Measurements from ENCODE around the gene CD28. TPM values are rescaled to one million over a fixed set of nuclear protein-coding genes. Genes with fewer than 3 reads are reported as not detected.
A peak's percentile ranks its signal among the peaks of the same experiment; 100 is the strongest.

Gene CD28
- total RNA-seq, 5 donors from 2014 or later (not counting 1 experiment from before 2014, with no cell fraction given), result 112 to 154 (median 151) TPM

DNA sequence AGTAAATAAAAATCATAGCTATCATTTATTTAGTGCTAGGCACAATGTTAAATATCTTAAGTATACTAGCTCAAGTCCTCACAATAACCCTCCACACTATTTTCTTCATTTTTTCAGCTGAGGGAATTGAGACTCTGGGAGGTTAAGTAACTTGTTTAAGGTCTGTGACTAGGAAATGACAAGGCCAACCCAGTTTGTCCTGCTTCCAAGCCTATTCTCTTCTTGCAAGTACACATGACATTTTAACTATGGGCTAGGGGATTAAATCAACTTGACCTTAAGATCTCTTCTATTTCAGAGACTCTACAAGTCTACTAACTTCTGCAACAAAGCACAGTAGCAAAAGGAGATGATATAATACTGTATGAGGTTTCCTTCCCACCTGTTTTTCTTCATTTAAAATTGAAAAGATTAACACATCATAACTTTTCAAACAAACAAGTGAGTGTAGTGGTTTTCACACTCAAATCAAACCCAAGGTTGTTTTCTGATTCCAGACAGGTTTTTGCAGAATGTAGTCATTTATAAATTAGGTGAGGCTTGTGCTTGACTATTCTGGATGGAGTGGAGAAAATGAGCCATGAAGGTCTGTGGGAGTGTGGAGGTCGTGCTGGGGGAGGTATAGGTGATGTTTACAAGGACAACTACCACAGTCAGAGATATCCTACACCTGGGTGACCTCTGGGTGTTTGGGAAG, 57.0 kb downstream of the CD28 start:
- CTCF ChIA-PET, result no interaction called here
- POLR2A ChIA-PET, result no interaction called here
- ATAC-seq (replicated peaks in 1 of 4) (peak; percentile 28 to 59 (median 36)), DNase-seq (peak in 1 of 35 experiments; percentile 17)
- Mint-ChIP-seq H3K4me3 (peak overlapping the region; percentile 2 to 47 (median 28)), H3K4me1 (peaks cover 76 to 83% (median 80%) of the 10 kb centered on the region in 3 donors), H3K27ac (peak overlapping the region; percentile 93 to 95), H3K27me3 (no peaks in the 10 kb centered on the region), H3K36me3 (peaks cover 52% of the 10 kb centered on the region), H3K9me3 (peaks cover 0 to 5% (median 0%) of the 10 kb centered on the region in 3 donors)
- Histone ChIP-seq H3K4me1 (ENCODE audit: control insufficient read depth in 1 of 2, extremely low read depth in 1 of 2, insufficient read depth in 2 of 2, low read length in 2 of 2) (peaks cover 23 to 39% of the 10 kb centered on the region in 2 experiments), H3K4me3 (ENCODE audit: control insufficient read depth in 1 of 2, extremely low read depth in 1 of 2, low read length in 1 of 2) (no peak overlapping the region), H3K27ac (ENCODE audit: low read length) (peak overlapping the region; percentile 68), H3K27me3 (replicated peaks in 1 of 2; ENCODE audit: control insufficient read depth in 2 of 2, extremely low read depth in 1 of 2, insufficient read depth in 2 of 2, low read length in 1 of 2) (no peaks in the 10 kb centered on the region), H3K9me3 (no peaks in the 10 kb centered on the region), H3K36me3 (ENCODE audit: control insufficient read depth in 2 of 2, extremely low read depth in 1 of 2, insufficient read depth in 1 of 2, low read length in 1 of 2) (peaks cover 2 to 5% of the 10 kb centered on the region in 2 donors)
- WGBS (ENCODE audit: insufficient coverage), result no CpG with 5 or more reads among the region's 1 CpG

DNA sequence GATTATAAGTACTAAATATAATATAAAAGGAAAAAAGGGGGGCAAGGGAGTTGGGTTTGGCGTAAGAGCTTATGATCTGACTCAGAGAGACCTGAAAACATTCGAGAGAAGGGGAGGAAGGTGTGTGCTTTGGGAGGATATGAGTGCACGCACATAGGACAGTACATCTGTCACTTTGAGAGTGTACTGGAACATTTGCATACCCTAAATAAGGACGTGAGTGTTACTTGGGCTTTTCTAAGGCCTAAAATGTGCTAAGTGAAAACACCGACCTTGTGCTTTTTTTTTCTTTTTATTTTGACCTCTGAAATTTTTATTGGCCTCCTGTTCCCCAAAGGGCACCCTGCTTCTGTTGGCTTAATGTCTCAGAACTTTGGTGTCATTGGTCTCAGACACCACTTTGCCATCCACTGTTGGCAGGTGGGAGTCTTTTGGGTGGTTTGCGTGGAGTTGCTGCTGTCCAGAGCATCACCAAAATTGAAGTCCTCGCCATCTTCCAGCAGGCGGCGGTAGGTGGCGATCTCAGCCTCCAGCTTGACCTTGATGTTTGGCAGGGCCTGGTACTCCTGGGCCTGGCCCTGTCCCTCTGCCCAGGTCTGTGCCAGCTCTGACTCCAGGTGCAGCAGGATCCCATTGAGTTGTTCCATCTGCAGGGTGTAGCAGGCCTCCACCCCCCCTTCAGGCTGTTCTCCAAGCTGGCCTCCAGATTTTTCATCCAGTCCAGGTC, 57.7 kb downstream of the CD28 start:
- ATAC-seq (replicated peaks in 1 of 4), result peak; percentile 92 to 97 (median 93)
- Mint-ChIP-seq H3K27ac (peak overlapping the region; percentile 93 to 95), H3K4me3 (peak overlapping the region; percentile 2 to 47 (median 28)), H3K4me1 (peaks cover 77 to 78% (median 77%) of the 10 kb centered on the region in 3 donors), H3K9me3 (peaks cover 0 to 5% (median 0%) of the 10 kb centered on the region in 3 donors), H3K27me3 (no peaks in the 10 kb centered on the region), H3K36me3 (peaks cover 46% of the 10 kb centered on the region)
- CTCF ChIA-PET, result no interaction called here
- POLR2A ChIA-PET, result interaction anchor here (0.5 to 0.7 kb wide), 2 partner anchors 35 to 114 kb away, joined by 3 read pairs; no protein-coding TSS in a partner anchor
- WGBS (ENCODE audit: insufficient coverage), result 95% methylated on average over 5 of the region's 10 CpGs
- no peaks in the 10 kb centered on the region for H3K27me3 ChIP-seq (replicated peaks in 1 of 2; ENCODE audit: control insufficient read depth in 2 of 2, extremely low read depth in 1 of 2, insufficient read depth in 2 of 2, low read length in 1 of 2)
- DNase-seq, result peak in 8 of 35 experiments; percentile 6 to 46 (median 24)
- peaks cover 2 to 4% of the 10 kb centered on the region in 2 donors for H3K36me3 ChIP-seq (ENCODE audit: control insufficient read depth in 2 of 2, extremely low read depth in 1 of 2, insufficient read depth in 1 of 2, low read length in 1 of 2)
- no peak overlapping the region for H3K4me3 ChIP-seq (ENCODE audit: control insufficient read depth in 1 of 2, extremely low read depth in 1 of 2, low read length in 1 of 2)
- peak overlapping the region; percentile 68 for H3K27ac ChIP-seq (ENCODE audit: low read length)
- H3K9me3 ChIP-seq, result no peaks in the 10 kb centered on the region
- H3K4me1 ChIP-seq (ENCODE audit: control insufficient read depth in 1 of 2, extremely low read depth in 1 of 2, insufficient read depth in 2 of 2, low read length in 2 of 2), result peaks cover 23 to 38% of the 10 kb centered on the region in 2 experiments

DNA sequence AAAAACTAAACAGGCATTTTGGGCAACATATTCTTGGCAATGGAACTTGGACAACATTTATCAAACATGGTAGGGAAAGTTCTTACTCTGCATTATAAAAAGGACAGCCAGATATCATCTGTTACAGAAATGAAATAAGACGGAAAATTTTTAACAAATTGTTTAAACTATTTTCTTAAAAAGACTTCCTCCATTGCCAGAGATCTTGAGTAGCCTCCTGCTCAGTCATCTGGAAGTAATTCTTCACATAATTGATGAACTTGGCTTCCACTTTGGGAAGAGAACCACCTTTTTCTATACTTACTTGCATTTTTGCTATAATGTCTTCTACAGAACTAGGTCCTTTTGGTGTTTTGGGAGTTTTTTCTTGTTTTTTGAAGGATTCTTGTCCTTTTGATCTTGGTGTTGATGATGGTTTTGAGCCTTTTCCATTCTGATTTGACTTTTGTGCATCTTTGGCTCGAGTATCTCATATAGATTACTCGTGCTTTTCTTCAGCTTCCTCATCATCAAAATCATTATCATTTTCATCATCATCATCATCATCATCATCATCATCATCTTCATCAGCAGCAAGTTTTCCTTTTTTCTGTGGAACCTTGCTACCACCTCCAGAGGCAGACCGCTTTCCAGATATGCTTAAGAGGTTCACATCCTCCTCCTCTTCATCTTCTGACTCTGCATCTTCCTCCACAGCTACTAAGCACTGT, 66.2 kb downstream of the CD28 start:
- 88% methylated on average over 2 of the region's 4 CpGs for WGBS (ENCODE audit: insufficient coverage)
- H3K36me3 ChIP-seq (ENCODE audit: control insufficient read depth in 2 of 2, extremely low read depth in 1 of 2, insufficient read depth in 1 of 2, low read length in 1 of 2), result no peaks in the 10 kb centered on the region
- no peaks in the 10 kb centered on the region for H3K27me3 Mint-ChIP-seq
- no peaks in the 10 kb centered on the region for H3K9me3 ChIP-seq
- peaks cover 0 to 5% of the 10 kb centered on the region in 2 experiments for H3K4me1 ChIP-seq (ENCODE audit: control insufficient read depth in 1 of 2, extremely low read depth in 1 of 2, insufficient read depth in 2 of 2, low read length in 2 of 2)
- H3K4me3 Mint-ChIP-seq, result no peak overlapping the region
- peaks cover 42% of the 10 kb centered on the region for H3K36me3 Mint-ChIP-seq
- no peaks in the 10 kb centered on the region for H3K27me3 ChIP-seq (replicated peaks in 1 of 2; ENCODE audit: control insufficient read depth in 2 of 2, extremely low read depth in 1 of 2, insufficient read depth in 2 of 2, low read length in 1 of 2)
- H3K27ac ChIP-seq (ENCODE audit: low read length), result no peak overlapping the region
- no peak for DNase-seq
- no peak for ATAC-seq (replicated peaks in 1 of 4)
- no peak overlapping the region for H3K27ac Mint-ChIP-seq
- no peak overlapping the region for H3K4me3 ChIP-seq (ENCODE audit: control insufficient read depth in 1 of 2, extremely low read depth in 1 of 2, low read length in 1 of 2)
- ChIA-PET POLR2A (no interaction called here), CTCF (no interaction called here)
- peaks cover 0 to 2% (median 0%) of the 10 kb centered on the region in 3 donors for H3K9me3 Mint-ChIP-seq
- H3K4me1 Mint-ChIP-seq, result peaks cover 8 to 39% (median 18%) of the 10 kb centered on the region in 3 donors

DNA sequence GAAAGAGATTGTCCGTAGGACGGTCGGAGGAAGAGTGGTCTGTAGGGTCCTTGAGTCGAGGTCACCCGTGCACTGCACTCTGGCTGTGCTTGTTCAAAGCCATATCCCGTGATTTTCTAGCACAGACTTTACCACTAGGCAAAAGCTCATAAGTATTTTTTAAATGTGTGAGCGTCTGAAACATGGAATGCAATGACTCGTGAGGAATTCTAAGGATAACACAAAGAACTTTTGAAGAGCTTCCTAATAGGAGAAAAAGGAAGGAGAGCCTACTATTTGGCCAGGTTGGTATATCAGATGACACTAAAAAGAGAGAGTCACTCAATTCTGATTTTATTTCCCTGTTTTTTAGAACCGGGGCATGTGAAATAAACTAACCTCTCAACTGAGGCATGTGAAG, 68.3 kb downstream of the CD28 start:
- H3K27me3 Mint-ChIP-seq, result no peaks in the 10 kb centered on the region
- DNase-seq (no peak), ATAC-seq (replicated peaks in 1 of 4) (no peak)
- ChIA-PET CTCF (no interaction called here), POLR2A (no interaction called here)
- H3K27ac ChIP-seq (ENCODE audit: low read length), result no peak overlapping the region
- H3K4me1 Mint-ChIP-seq, result peaks cover 13 to 41% (median 19%) of the 10 kb centered on the region in 3 donors
- whole genome bisulfite sequencing (ENCODE audit: insufficient coverage), result 86% methylated on average over 7 of the region's 9 CpGs
- peaks cover 0 to 2% (median 0%) of the 10 kb centered on the region in 3 donors for H3K9me3 Mint-ChIP-seq
- H3K27me3 ChIP-seq (replicated peaks in 1 of 2; ENCODE audit: control insufficient read depth in 2 of 2, extremely low read depth in 1 of 2, insufficient read depth in 2 of 2, low read length in 1 of 2), result no peaks in the 10 kb centered on the region
- no peak overlapping the region for H3K27ac Mint-ChIP-seq
- H3K36me3 Mint-ChIP-seq, result peaks cover 30% of the 10 kb centered on the region
- H3K9me3 ChIP-seq, result no peaks in the 10 kb centered on the region
- H3K36me3 ChIP-seq (ENCODE audit: control insufficient read depth in 2 of 2, extremely low read depth in 1 of 2, insufficient read depth in 1 of 2, low read length in 1 of 2), result no peaks in the 10 kb centered on the region
- H3K4me1 ChIP-seq (ENCODE audit: control insufficient read depth in 1 of 2, extremely low read depth in 1 of 2, insufficient read depth in 2 of 2, low read length in 2 of 2), result peaks cover 5 to 7% of the 10 kb centered on the region in 2 experiments
- H3K4me3 ChIP-seq (ENCODE audit: control insufficient read depth in 1 of 2, extremely low read depth in 1 of 2, low read length in 1 of 2), result no peak overlapping the region
- H3K4me3 Mint-ChIP-seq, result no peak overlapping the region

- POLR2A ChIA-PET, result no interaction called here
- Histone ChIP-seq H3K27me3 (replicated peaks in 1 of 2; ENCODE audit: control insufficient read depth in 2 of 2, extremely low read depth in 1 of 2, insufficient read depth in 2 of 2, low read length in 1 of 2) (no peaks in the 10 kb centered on the region), H3K4me1 (ENCODE audit: control insufficient read depth in 1 of 2, extremely low read depth in 1 of 2, insufficient read depth in 2 of 2, low read length in 2 of 2) (peaks cover 7 to 10% of the 10 kb centered on the region in 2 experiments), H3K4me3 (ENCODE audit: control insufficient read depth in 1 of 2, extremely low read depth in 1 of 2, low read length in 1 of 2) (no peak overlapping the region), H3K27ac (ENCODE audit: low read length) (no peak overlapping the region), H3K36me3 (ENCODE audit: control insufficient read depth in 2 of 2, extremely low read depth in 1 of 2, insufficient read depth in 1 of 2, low read length in 1 of 2) (no peaks in the 10 kb centered on the region), H3K9me3 (no peaks in the 10 kb centered on the region)
- DNase-seq (no peak), ATAC-seq (replicated peaks in 1 of 4) (no peak)
- Mint-ChIP-seq H3K9me3 (no peaks in the 10 kb centered on the region), H3K4me3 (no peak overlapping the region), H3K27ac (no peak overlapping the region), H3K27me3 (no peaks in the 10 kb centered on the region), H3K4me1 (peaks cover 21 to 44% (median 24%) of the 10 kb centered on the region in 3 donors), H3K36me3 (peaks cover 21% of the 10 kb centered on the region)
- CTCF ChIA-PET, result no interaction called here
- 83% methylated on average over 1 of the region's 1 CpG for WGBS (ENCODE audit: insufficient coverage)
Observed at GRCh38 chr2:203775684-203776083, 69.2 kb downstream of the CD28 start.

DNA sequence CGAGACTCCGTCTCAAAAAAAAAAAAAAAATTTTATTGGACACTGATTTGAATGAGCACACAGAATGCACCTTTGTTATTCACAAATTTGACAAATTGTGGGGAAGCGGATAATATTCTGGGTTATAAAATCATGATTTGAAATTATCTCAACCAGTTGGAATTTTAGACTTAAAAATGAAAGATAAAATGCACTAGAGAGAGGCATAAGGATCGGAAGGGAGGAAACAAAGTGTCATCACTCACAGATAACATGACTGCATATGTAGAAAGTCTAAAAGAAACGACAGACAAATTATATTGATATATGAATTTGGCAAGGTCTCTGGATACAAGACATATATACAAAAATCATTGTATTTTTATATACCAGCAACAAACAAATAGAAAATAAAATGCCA, 70.6 kb downstream of the CD28 start:
- Histone ChIP-seq H3K4me1 (ENCODE audit: control insufficient read depth in 1 of 2, extremely low read depth in 1 of 2, insufficient read depth in 2 of 2, low read length in 2 of 2) (peaks cover 6 to 11% of the 10 kb centered on the region in 2 experiments), H3K4me3 (ENCODE audit: control insufficient read depth in 1 of 2, extremely low read depth in 1 of 2, low read length in 1 of 2) (no peak overlapping the region), H3K27ac (ENCODE audit: low read length) (no peak overlapping the region), H3K9me3 (no peaks in the 10 kb centered on the region), H3K36me3 (ENCODE audit: control insufficient read depth in 2 of 2, extremely low read depth in 1 of 2, insufficient read depth in 1 of 2, low read length in 1 of 2) (no peaks in the 10 kb centered on the region), H3K27me3 (replicated peaks in 1 of 2; ENCODE audit: control insufficient read depth in 2 of 2, extremely low read depth in 1 of 2, insufficient read depth in 2 of 2, low read length in 1 of 2) (no peaks in the 10 kb centered on the region)
- no CpG with 5 or more reads among the region's 5 CpGs for WGBS (ENCODE audit: insufficient coverage)
- H3K4me3 Mint-ChIP-seq, result no peak overlapping the region
- POLR2A ChIA-PET, result interaction anchor here in 1 of 2 donors (0.5 kb wide), 1 partner anchor 68 kb away, joined by 3 read pairs; no protein-coding TSS in a partner anchor
- ATAC-seq (replicated peaks in 1 of 4) (no peak), DNase-seq (no peak)
- no peaks in the 10 kb centered on the region for H3K27me3 Mint-ChIP-seq
- peaks cover 17% of the 10 kb centered on the region for H3K36me3 Mint-ChIP-seq
- CTCF ChIA-PET, result no interaction called here
- no peak overlapping the region for H3K27ac Mint-ChIP-seq
- H3K4me1 Mint-ChIP-seq, result peaks cover 26 to 49% (median 30%) of the 10 kb centered on the region in 3 donors
- H3K9me3 Mint-ChIP-seq, result no peaks in the 10 kb centered on the region

Data from T-cell (primary cell).